HG03571 (cell line): ENCODE measurements around the gene EPS8.
"Not testable (repeated sequence)": the region's sequence is repeated elsewhere in the genome, so short reads cannot be mapped to it uniquely, and the experiment has no call there.

ENCODE experiments used
- ATAC-seq: cut with Tn5 transposase; IDR thresholded peaks from one replicate; pipeline ENCODE4 v1.9.1; 2021; ENCODE audit not compliant: unreplicated experiment

Gene EPS8

DNA sequence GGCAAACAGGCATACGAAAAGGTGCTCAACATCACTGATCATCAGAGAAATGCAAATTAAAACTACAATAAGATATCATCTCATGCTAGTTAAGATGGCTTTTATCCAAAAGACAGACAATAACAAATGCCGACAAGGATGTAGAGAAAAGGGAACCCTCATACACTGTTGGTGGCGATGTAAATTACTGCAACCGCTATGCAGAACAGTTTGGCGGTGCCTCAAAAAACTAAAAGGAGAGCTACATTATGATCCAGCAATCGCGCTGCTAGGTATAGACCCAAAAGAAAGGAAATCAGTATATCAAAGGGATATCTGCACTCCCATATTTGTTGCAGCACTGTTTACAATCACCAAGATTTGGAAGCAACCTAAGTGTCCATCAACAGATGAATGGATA, 27.0 kb downstream of the EPS8 start:
- ATAC-seq = not testable (repeated sequence)

DNA sequence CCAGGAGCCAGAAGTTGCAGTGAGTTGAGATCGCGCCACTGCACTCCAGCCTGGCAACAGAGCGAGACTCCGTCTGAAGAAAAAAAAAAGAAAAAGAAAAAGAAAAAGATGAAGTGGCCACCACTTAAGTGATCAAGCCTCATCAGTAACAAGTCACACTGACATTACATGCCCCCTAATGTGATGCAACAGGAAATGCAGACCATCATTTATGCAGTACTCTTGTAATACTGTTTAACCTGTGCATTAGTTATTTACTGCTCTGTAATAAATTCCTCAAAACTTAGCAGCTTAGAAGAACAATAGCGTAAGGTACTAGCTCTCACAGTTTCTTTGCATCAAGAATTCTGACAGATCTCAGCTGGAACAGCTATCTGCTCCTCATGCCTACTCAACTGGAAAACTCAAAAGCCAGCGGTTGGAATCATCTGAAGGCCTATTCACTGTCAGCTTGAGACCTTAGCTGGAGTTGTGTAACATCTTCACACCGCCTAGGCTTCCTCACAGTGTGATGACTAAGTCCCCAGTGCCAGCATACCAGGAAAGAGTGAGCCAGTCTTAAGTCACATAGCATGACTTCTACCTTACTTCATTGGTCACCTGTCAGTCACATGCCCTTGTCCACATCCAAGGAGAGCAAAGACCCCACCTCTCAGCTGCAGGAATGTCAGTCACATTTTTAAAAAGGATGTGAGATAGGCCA, 31.5 kb downstream of the EPS8 start:
- ATAC-seq = no peak

DNA sequence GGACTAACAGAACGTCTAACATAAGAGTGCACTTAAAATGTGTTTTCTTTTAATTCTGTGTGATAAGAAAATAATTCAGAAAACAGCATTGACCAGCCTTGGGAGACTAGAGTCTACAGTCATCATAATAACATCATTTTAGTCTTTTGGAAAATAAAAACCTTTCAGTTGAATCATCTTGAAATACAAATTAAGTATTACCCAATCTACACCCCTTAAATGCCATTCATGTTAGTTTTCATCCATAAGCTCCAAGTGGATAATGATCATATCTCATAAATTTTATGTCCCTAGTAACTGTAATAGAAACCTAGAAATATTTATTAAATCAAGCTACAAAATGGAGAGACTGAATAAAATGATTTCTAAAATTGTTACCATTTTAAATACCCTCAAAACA, 32.4 kb downstream of the EPS8 start:
- no peak for ATAC-seq

DNA sequence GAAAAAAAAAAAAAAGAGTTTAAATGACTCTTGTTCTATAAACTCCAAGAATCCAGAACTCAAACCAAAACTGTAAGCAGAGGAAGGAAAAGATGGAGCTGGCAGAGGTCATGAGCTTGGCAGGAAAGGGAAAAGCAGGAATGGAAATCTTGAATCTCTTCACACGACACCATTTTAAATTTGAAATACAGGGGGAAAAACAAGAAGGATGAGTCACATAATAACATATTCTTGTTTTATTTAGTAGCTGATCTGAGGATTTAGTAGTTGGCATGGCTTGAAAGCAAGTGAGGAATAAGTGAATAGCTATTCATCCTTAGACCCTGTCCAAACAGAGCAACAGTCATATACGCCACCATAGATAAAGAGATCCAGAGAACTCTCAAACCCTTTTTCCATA, 35.0 kb downstream of the EPS8 start:
- no peak for ATAC-seq

DNA sequence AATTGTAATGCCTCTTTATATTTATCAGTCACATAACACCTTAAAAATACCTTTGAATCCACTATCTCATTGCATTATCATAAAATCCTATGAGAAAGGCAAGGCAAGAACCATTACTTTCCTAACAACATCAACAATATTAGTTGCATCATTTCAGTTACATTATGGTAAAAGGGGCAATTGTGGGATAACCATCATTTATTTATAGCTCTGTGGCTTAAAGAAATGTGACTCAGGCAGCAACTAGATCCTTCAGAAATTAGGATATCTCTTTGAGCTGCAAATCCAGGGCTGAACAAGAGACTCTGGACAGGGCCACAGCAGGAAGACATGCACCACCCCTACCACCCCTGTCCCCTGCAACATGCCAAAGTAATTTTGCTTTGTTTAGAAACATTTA, 36.4 kb downstream of the EPS8 start:
- no peak for ATAC-seq

DNA sequence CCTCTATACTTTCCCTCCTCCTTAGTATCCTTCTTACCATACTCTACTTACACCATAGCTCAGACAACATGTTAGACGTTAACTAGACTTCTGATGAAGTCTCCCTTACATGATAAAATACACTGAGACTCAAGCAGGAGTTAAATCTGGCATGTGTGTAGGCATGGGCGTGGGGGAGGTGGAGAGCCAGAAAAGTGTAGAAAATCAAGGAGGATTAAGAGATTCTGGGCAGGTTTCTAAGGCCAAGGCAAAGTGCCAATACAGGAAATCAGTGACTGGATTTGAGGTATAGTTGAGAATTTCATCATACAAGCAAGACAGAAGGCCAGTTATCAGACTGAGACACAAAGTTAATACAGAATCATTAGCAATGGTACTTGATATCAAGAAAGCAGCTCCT, 37.4 kb downstream of the EPS8 start:
- no peak for ATAC-seq

DNA sequence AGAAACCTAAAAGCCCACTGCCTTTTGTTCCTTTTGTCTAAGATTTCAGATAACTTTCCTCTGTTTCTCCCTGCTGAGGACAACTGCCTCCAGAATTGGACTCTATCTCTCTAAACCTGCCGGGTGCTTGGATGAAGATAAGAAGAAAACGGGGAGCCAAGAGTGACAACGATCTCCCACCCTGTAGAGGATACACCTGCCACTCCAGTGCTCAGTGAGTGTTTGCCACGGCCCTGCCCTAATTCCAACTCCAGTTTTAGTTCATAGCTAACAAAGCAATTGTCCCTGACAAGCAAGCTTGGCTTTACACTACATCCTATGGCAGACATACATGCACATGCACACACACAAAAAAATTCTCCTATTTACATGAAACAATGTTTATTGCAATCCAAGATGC, 39.3 kb downstream of the EPS8 start:
- no peak for ATAC-seq

DNA sequence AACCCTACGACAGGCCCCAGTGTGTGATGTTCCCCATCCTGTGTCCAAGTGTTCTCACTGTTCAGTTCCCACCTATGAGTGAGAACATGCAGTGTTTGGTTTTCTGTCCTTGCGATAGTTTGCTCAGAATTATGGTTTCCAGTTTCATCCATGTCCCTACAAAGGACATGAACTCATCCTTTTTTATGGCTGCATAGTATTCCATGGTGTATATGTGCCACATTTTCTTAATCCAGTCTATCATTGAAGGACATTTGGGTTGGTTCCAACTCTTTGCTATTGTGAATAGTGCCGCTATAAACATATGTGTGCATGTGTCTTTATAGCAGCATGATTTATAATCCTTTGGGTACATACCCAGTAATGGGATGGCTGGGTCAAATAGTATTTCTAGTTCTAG, 47.3 kb downstream of the EPS8 start:
- not testable (repeated sequence) for ATAC-seq

DNA sequence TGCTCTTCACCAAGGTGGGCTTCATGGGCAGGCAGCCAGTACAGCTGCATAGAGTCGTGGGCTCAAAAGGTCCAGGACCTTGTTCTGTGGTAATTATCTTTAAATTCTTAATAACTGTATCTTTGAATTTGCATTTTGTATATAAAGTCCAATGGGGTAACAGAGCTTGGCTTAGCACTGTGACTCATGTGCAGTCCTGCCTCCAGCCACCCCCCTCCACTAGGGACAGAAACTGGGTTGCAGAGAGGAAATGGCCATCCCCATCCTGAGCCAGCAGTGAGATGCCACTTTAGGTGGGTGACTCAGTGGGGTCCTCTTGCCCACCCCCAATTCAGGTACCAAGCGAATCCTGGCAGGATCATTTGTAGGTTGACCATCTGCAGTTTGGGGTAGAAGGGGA, 48.1 kb downstream of the EPS8 start:
- no peak for ATAC-seq

DNA sequence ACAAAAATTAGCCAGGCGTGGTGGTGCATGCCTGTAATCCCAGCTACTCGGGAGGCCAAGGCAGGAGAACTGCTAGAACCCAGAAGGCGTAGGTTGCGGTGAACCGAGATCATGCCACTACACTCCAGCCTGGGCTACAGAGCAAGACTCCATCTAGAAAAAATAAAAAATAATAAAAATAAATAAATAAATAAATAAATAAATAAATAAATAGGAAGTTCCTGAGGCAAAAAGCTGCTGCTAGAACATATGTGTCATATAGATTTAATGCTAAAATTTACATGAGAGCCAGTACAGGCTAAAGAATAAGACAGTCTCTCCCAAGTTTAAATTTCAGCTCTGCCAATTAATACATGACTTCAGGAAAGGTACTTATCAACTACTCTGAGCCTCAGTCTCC, 48.8 kb downstream of the EPS8 start:
- ATAC-seq = not testable (repeated sequence)

DNA sequence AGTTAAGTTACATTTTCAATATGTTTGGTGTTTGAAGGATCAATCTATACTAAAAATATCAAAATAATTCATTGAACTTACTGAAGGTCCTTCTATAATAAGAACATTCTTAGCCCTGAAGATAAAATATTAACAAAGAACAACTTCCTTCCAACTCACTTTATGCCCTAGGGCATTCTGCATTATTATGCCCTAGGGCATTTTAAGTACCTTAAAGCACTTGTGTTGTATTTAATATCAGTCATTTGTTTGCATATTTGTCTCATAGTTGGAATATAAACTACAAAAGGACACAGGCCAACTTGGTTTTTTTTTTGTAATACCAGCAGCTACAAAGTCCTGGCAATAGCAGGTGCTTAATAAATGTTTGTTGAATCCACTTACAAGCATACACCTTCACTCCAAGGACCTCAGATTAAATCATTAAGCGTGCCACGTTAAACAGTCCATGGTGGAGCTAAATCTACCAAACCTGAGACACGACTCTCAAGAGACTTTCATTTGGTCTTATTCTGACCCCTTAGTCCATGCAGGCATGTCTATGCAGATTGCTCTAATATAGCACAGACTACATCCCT, 50.7 kb downstream of the EPS8 start:
- ATAC-seq = no peak

DNA sequence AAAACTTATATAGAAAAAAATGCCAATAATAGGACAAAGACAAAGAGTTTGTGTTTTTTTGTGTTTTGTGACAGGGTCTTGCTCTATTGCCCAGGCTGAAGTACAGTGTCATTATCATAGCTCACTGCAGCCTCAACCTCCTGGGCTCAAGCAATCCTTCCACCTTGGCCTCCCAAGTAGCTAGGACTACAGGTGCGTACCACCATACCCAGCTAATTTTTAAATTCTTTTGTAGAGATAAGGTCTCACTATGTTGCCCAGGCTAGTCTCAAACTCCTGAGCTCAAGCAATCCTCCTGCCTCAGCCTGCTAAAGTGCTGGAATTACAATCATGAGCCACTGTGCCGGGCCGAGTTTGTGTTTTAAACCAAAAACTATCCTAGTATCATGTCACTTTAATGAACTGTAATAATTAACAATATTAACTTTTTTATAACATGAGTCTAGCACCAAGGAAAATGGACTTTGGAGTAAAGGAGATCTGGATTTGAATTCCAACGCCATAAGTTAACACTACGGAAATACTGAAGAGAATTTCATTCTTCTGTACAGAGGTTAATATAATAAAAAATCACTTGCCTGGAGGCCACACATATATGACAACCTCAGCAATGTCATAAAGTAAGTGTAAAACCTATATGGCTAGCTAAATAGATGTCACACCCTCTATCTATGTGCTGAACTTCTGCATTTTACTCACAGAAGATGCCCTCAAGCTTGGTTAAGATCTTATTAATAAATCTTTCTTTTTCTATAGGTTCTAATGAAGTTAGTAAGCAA, 53.2 kb downstream of the EPS8 start:
- no peak for ATAC-seq

DNA sequence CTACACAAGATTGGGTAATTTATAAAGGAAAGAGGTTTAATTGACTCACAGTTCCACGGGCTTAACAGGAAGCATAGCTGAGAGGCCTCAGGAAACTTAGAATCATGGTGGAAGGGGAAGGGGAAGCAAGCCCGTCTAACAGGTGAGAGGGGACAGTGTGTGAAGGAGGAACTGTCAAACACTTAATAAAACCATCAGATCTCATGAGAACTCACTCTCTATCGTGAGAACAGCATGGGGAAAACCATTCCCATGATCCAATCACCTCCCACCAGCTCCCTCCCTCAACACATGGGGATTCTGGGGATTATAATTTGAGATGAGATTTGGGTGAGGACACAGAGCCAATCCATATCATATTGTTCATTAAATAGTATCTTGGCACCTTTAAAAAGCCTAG, 56.1 kb downstream of the EPS8 start:
- no peak for ATAC-seq

DNA sequence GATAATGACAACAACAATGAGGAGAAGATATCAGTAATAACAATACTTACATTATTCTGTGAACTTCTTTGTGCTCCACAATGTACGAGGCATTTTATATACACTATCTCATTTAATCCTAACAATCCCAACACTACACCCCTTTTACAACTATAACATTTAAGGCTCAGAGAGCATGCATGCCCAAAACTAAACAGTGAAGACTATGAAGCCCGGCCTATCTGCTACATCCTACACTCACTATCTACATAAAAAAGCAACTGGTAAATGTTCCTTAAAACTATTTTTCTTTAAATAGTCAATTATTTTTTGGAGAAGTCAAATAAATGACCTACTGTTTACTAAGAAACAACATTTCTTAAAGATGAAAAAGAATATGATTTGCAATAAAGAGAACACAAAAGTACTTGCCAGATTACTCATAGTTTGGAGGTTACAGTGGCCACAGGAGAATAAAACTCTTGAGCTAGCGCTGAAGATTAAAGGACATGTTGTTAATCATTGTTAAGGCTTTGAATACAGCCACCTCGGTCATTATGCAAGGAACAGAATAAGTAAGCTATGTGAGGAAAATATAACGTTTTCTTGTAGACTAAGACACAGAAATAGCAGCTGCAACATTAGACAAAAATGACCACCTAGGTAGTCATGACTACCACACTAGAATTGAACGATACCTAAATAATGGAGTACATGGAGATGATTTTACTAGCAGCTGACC, 56.7 kb downstream of the EPS8 start:
- peak; percentile 66 for ATAC-seq

DNA sequence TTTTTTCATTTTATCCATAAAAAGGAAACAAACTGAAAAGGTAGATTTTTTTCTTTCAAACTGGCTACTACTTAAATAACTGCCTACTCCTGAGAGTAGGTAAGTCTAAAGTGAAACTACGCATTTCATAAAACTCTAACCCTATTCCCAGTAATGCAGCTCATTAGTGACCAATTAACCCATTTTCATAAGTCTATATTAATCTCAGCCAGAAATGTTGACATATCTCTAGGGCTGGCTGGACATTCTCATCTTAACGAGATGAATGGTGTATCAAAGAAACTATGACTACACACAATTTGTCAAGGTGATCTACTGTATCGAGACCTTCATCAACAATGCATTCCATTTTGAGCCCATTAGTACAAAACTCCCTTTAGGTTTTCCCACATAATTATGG, 57.2 kb downstream of the EPS8 start:
- no peak for ATAC-seq

DNA sequence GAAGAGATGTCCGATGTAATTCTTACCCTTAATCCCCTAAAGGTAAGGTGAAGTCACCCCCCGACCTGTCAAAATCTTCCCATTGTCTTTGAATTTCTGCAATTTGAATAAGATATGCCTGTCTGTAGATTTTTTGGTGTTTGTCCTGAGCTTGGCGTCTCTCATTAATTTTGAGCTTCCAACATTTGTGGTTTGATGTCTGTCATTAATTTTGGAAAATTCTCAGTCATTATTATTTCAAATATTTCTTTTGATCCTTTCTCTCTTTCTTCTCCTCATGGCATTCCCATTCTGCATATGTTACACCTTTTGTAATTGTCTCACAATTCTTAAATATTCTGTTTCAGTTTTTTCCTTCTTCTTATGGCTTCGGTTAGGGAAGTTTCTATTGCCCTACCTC, 60.1 kb downstream of the EPS8 start:
- no peak for ATAC-seq

DNA sequence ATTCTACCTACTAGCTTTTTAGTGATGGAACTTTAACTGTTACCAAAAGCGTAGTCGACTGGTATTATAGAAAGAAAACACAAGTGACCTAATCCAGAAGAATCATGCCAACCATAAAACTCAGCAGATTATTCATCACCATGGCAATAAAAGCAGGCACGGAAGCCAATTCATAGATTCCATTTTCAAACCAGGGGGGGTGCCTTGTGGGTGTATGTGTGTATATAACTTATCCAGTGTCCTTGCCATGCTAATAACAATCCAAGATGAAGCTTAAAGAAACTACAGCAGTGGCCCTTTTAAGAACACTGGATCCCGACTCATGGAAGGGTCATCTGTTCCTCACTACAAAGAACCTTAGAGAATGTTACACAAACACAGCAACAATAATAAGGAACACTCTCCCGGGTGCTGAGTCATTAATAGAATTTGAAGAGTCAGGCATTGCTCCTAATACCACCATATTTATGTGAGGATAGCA, 61.0 kb downstream of the EPS8 start:
- ATAC-seq = no peak

DNA sequence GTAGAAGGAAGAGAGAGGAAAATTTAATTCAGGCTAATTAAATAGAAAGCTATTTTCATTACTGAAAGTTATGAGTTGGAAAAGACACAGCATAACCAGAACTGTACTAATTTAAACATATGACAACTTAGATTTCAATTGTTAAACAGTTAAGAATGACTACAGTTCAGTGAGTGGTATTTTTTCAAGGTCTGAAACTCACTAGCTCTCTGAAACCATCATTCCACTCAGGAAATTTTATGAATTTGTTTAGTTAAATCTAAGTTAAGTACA, 62.4 kb downstream of the EPS8 start:
- no peak for ATAC-seq

DNA sequence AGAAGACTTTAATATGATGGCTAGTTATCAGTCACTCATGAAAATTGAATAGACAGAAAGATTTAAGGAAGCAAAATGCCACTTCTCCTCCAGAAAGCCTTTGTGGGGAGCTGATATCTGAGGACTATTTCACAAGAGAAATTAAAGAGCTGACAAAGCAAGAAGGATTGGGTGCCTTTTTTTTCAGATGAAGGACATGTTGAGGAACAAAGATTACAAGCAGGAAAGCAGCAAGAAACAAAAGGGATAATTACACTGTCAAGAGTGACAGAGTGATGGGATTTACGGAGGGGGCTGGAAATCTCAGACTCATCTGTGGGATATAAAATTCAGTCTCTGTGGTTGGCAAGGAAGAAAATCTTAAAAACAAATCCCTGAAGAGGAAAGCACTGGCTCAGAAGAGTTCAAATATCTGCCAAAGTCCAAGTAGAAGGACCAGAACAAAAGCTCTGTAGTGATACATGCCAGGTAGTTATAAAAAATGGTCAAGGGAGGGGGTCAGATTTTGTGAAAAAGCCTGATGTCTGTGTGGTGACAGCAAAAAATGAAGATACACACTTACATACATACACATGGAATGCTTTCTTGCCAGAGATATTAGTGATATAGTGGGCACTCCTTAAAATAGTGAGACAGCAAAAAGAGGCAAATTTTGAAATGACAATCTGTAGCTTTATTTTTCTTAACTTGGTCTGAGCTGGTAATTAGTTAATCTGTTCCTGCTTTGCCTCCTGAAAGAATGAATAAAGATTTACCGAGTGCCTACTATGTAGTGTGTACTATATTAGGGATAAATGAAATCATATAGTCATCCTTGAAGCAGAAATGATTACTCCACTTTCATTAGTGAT, 62.9 kb downstream of the EPS8 start:
- no peak for ATAC-seq

DNA sequence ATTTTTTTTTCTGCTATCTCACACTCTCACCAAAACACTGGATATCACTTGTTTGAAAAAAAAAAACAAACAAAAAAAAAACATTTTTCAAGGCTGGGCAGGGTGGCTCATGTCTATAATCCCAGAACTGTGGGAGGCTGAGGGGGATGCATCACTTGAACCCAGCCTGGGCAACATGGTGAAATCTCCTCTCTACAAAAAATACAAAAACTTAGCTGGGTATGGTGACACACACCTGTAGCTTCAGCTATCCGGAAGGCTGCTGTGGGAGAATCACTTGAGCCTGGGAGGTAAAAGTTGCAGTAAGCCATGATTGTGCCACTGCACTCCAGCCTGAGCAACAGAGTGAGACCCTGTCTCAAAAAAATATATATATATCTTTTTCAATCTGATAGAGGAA, 66.2 kb downstream of the EPS8 start:
- ATAC-seq = no peak
